Testis (tissue), 3 donors: ENCODE measurements around the gene TACR1. TPM values are rescaled to one million over a fixed set of nuclear protein-coding genes. Genes with fewer than 3 reads are reported as not detected.

Experiments
- DNase-seq: peaks from one replicate; pipeline ENCODE4 v3.0.0-alpha.2; 2019
- H3K27ac ChIP-seq, 2 donors: fragments of 200-600 bp; sonication (generic); one replicate each; pipeline ENCODE4 v1.5.1; 2019
- H3K27me3 ChIP-seq: fragments of 200-600 bp; sonication (generic); one replicate; pipeline ENCODE4 v1.5.1; 2019
- H3K36me3 ChIP-seq: fragments of 200-600 bp; sonication (generic); one replicate; pipeline ENCODE4 v1.5.1; 2017; ENCODE audit warnings: low read depth; ENCODE audit errors: missing control alignments
- H3K4me1 ChIP-seq: fragments of 200-600 bp; sonication (generic); one replicate; pipeline ENCODE4 v1.5.1; 2019
- H3K4me3 ChIP-seq, 2 donors: fragments of 200-600 bp; sonication (generic); one replicate each; pipeline ENCODE4 v1.5.1; 2017 to 2019
- H3K9me3 ChIP-seq: fragments of 200-600 bp; sonication (generic); one replicate; pipeline ENCODE4 v1.5.1; 2017
- CTCF ChIP-seq, 3 experiments: fragments of 450-650 bp in 2 of 3; fragments of 200-600 bp in 1 of 3; sonication (generic) in 1 of 3; IDR thresholded peaks; one replicate each; pipeline ENCODE4 v1.5.1; 2016 to 2019; ENCODE audit warnings: antibody characterized with exemption in 3 of 3, mild to moderate bottlenecking in 2 of 3, moderate library complexity in 1 of 3
- POLR2A ChIP-seq: fragments of 450-650 bp; IDR thresholded peaks from one replicate; pipeline ENCODE4 v1.6.1; 2017; ENCODE audit warnings: antibody characterized with exemption, mild to moderate bottlenecking, moderate library complexity
- WGBS, 2 donors: methylation state at CpG; one replicate each; pipeline ENCODE4 v1.1.5; 2018; 5-methylcytosine and 5-hydroxymethylcytosine counted together
- intact Hi-C: fragments of 100-400 bp; cut with DNase I; formaldehyde crosslinking; loops from one replicate; pipeline ENCODE4 v1.15.1; 2023; ENCODE audit warnings: low total_unique reads
- polyA plus RNA-seq: library from polyadenylated mRNA; stranded (reverse); fragments of 350-450 nt; fragmentation: Illumina TruSeq; extraction: RNeasy Lipid Tissue Mini Kit (QIAGEN cat#74804); gene quantifications from one replicate; pipeline ENCODE4 v1.2.3, GENCODE V29; 2014; ENCODE audit warnings: low read depth, low replicate concordance; ENCODE audit not compliant: insufficient read depth
- total RNA-seq, 2 donors: library from RNA; depleted of rRNA; stranded (reverse); fragments of >200 nt; gene quantifications; one replicate each; pipeline ENCODE4 v1.2.3, GENCODE V29; 2016

TACR1 gene
- total and polyA plus RNA-seq, 3 donors from 2014 or later, result 0.06 to 0.47 (median 0.38) TPM

- H3K9me3 ChIP-seq, result no peaks in the 10 kb centered on the region
- no peak overlapping the region for H3K27ac ChIP-seq
- H3K27me3 ChIP-seq, result no peaks in the 10 kb centered on the region
- DNase-seq, result no peak
- H3K4me3 ChIP-seq, result no peak overlapping the region
- no peaks in the 10 kb centered on the region for H3K36me3 ChIP-seq
- no peaks in the 10 kb centered on the region for H3K4me1 ChIP-seq
- TF ChIP-seq POLR2A (no peak), CTCF (IDR thresholded peaks at IDR 0.05) (no peak)
- 56% methylated on average over 1 of the region's 1 CpG for WGBS, 2 donors
- intact Hi-C loops, result no loop called here
Measured at GRCh38 chr2:75021672-75022071, 177.6 kb downstream of the TACR1 start.

DNA sequence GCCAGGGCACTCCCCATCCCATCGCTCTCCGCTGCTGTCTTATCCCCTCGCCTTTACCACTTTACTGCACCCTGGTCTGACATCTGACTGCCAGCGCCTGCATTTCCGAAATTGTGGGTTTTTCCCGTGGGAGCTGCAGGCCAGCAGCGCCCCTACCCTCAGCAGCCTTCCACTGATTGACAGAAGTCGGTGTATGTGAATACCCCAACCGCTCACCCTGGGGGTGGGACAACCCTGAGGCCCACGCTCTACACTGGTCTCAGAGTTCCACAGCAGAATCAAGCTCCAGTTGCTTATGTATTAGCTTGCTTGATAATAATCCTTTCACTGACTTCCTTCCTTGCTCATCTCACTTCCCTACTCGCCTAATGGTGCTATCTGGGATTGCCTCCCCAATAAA, 178.8 kb downstream of the TACR1 start:
- no peak overlapping the region for H3K27ac ChIP-seq
- no peak for DNase-seq
- no peak for TF ChIP-seq POLR2A
- no peak for TF ChIP-seq CTCF (IDR thresholded peaks at IDR 0.05)
- WGBS, 2 donors, result 87 to 92% methylated on average over 11 of the region's 11 CpGs
- no peaks in the 10 kb centered on the region for H3K9me3 ChIP-seq
- intact Hi-C loops, result no loop called here
- no peaks in the 10 kb centered on the region for H3K36me3 ChIP-seq
- no peaks in the 10 kb centered on the region for H3K27me3 ChIP-seq
- no peaks in the 10 kb centered on the region for H3K4me1 ChIP-seq
- H3K4me3 ChIP-seq, result no peak overlapping the region

GRCh38 chr2:75019790-75020189, 179.5 kb downstream of the TACR1 start:
- WGBS, 2 donors, result 33 to 49% methylated on average over 2 of the region's 2 CpGs

DNA sequence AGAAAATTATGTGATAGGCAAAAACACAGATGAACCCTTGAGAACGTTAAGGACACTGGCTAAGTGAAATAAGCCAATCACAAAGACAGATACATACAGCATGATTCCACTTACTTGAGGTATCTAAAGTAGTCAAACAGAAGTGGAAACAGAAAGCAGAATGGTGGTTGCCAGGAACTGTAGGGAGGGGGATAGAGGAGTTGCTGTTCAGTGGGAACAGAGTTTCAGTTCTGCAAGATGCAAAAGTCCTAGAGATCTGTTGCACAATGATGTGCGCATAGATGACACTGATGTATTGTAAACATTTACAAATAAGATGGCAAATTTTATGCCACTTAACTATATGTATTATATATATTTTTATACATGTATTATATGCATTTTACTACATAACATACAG, 181.2 kb downstream of the TACR1 start:
- no peak for DNase-seq
- no peak overlapping the region for H3K27ac ChIP-seq
- no peaks in the 10 kb centered on the region for H3K36me3 ChIP-seq
- H3K9me3 ChIP-seq, result no peaks in the 10 kb centered on the region
- no peak overlapping the region for H3K4me3 ChIP-seq
- WGBS, 2 donors, result 80 to 86% methylated on average over 2 of the region's 2 CpGs
- no peak for TF ChIP-seq POLR2A
- intact Hi-C loops, result no loop called here
- H3K27me3 ChIP-seq, result no peaks in the 10 kb centered on the region
- no peaks in the 10 kb centered on the region for H3K4me1 ChIP-seq

More at GRCh38 chr2:75019790-75020189, 179.5 kb downstream of the TACR1 start:
- Histone ChIP-seq H3K36me3 (no peaks in the 10 kb centered on the region), H3K9me3 (no peaks in the 10 kb centered on the region), H3K4me1 (no peaks in the 10 kb centered on the region), H3K27me3 (no peaks in the 10 kb centered on the region), H3K27ac (no peak overlapping the region), H3K4me3 (no peak overlapping the region)
- no peak for TF ChIP-seq POLR2A
- TF ChIP-seq CTCF (IDR thresholded peaks at IDR 0.05), result no peak
- intact Hi-C loops, result no loop called here
- no peak for DNase-seq

GRCh38 chr2:75012080-75012479, 187.2 kb downstream of the TACR1 start:
- H3K4me3 ChIP-seq, result no peak overlapping the region
- no peaks in the 10 kb centered on the region for H3K9me3 ChIP-seq
- no peaks in the 10 kb centered on the region for H3K27me3 ChIP-seq
- 89 to 90% methylated on average over 8 of the region's 8 CpGs for WGBS, 2 donors
- no peak for TF ChIP-seq POLR2A
- no peak for TF ChIP-seq CTCF (IDR thresholded peaks at IDR 0.05)
- no peaks in the 10 kb centered on the region for H3K4me1 ChIP-seq
- no peak for DNase-seq
- no peak overlapping the region for H3K27ac ChIP-seq
- intact Hi-C loops, result no loop called here
- H3K36me3 ChIP-seq, result no peaks in the 10 kb centered on the region
